ENCODE data around the gene ZNF730. TPM values are rescaled to one million over a fixed set of nuclear protein-coding genes. Genes with fewer than 3 reads are reported as not detected.

The ZNF730 gene
- total RNA-seq, 1 experiment from 2014 or later = not detected

- no peak for DNase-seq
- H3K27me3 Mint-ChIP-seq (ENCODE audit: insufficient read depth, unreplicated experiment) = no peaks in the 10 kb centered on the region
- intact Hi-C loops (cut with micrococcal nuclease; ENCODE audit: unreplicated experiment) = no loop called here
- H3K27ac Mint-ChIP-seq (ENCODE audit: unreplicated experiment) = no peak overlapping the region
- no TSS peak for BruUV-seq (replicated peaks)
- Histone ChIP-seq H3K9me3 (0 out of 2 replicates have a peak, but pooled peaks cover 7% of the 10 kb centered on the region), H3K27me3 (replicated peaks; ENCODE audit: control insufficient read depth, insufficient read depth, low read length) (no peaks in the 10 kb centered on the region), H3K4me1 (no peaks in the 10 kb centered on the region), H3K36me3 (ENCODE audit: control insufficient read depth, insufficient read depth, low read length) (no peaks in the 10 kb centered on the region), H3K4me3 (ENCODE audit: low read depth, low read length) (no peak overlapping the region)
- H3K4me1 Mint-ChIP-seq (ENCODE audit: low read depth, unreplicated experiment) = no peaks in the 10 kb centered on the region
- POLR2A ChIA-PET = no interaction called here
- no peaks in the 10 kb centered on the region for H3K36me3 Mint-ChIP-seq (ENCODE audit: insufficient read depth, unreplicated experiment)
- no peak overlapping the region for H3K4me3 Mint-ChIP-seq (ENCODE audit: unreplicated experiment)
- H3K9me3 Mint-ChIP-seq (ENCODE audit: unreplicated experiment) = peaks cover 47% of the 10 kb centered on the region
- no peak for TF ChIP-seq CTCF (IDR thresholded peaks at IDR 0.05; ENCODE audit: insufficient read depth in 1 of 2, low read depth in 1 of 2, low read length in 1 of 2, severe bottlenecking in 1 of 2, unreplicated experiment in 1 of 2)
- CTCF ChIA-PET = no interaction called here
Measured at GRCh38 chr19:23095418-23095817, 21.4 kb upstream of the ZNF730 start.

- Mint-ChIP-seq H3K9me3 (ENCODE audit: unreplicated experiment) (peaks cover 47% of the 10 kb centered on the region), H3K4me1 (ENCODE audit: low read depth, unreplicated experiment) (no peaks in the 10 kb centered on the region), H3K36me3 (ENCODE audit: insufficient read depth, unreplicated experiment) (no peaks in the 10 kb centered on the region), H3K4me3 (ENCODE audit: unreplicated experiment) (no peak overlapping the region), H3K27me3 (ENCODE audit: insufficient read depth, unreplicated experiment) (no peaks in the 10 kb centered on the region), H3K27ac (ENCODE audit: unreplicated experiment) (no peak overlapping the region)
- no peaks in the 10 kb centered on the region for H3K4me1 ChIP-seq
- intact Hi-C loops (cut with micrococcal nuclease; ENCODE audit: unreplicated experiment) = no loop called here
- H3K36me3 ChIP-seq (ENCODE audit: control insufficient read depth, insufficient read depth, low read length) = no peaks in the 10 kb centered on the region
- H3K9me3 ChIP-seq = no peaks in the 10 kb centered on the region
- no peak for DNase-seq
- ChIA-PET CTCF (no interaction called here), POLR2A (no interaction called here)
- no peak overlapping the region for H3K4me3 ChIP-seq (ENCODE audit: low read depth, low read length)
- H3K27me3 ChIP-seq (replicated peaks; ENCODE audit: control insufficient read depth, insufficient read depth, low read length) = no peaks in the 10 kb centered on the region
- no peak for TF ChIP-seq CTCF (IDR thresholded peaks at IDR 0.05; ENCODE audit: insufficient read depth in 1 of 2, low read depth in 1 of 2, low read length in 1 of 2, severe bottlenecking in 1 of 2, unreplicated experiment in 1 of 2)
- BruUV-seq (replicated peaks) = no TSS peak
Measured at GRCh38 chr19:23098286-23098685, 18.5 kb upstream of the ZNF730 start.

GRCh38 chr19:23098988-23099387 lies 17.8 kb upstream of the ZNF730 start:
- Histone ChIP-seq H3K27me3 (replicated peaks; ENCODE audit: control insufficient read depth, insufficient read depth, low read length) (no peaks in the 10 kb centered on the region), H3K4me1 (no peaks in the 10 kb centered on the region), H3K9me3 (no peaks in the 10 kb centered on the region), H3K36me3 (ENCODE audit: control insufficient read depth, insufficient read depth, low read length) (no peaks in the 10 kb centered on the region), H3K4me3 (ENCODE audit: low read depth, low read length) (no peak overlapping the region)
- no peaks in the 10 kb centered on the region for H3K4me1 Mint-ChIP-seq (ENCODE audit: low read depth, unreplicated experiment)
- DNase-seq = no peak
- no peak overlapping the region for H3K27ac Mint-ChIP-seq (ENCODE audit: unreplicated experiment)
- peaks cover 44% of the 10 kb centered on the region for H3K9me3 Mint-ChIP-seq (ENCODE audit: unreplicated experiment)
- CTCF ChIA-PET = no interaction called here
- POLR2A ChIA-PET = no interaction called here
- TF ChIP-seq CTCF (IDR thresholded peaks at IDR 0.05; ENCODE audit: insufficient read depth in 1 of 2, low read depth in 1 of 2, low read length in 1 of 2, severe bottlenecking in 1 of 2, unreplicated experiment in 1 of 2) = no peak
- no peak overlapping the region for H3K4me3 Mint-ChIP-seq (ENCODE audit: unreplicated experiment)
- no peaks in the 10 kb centered on the region for H3K36me3 Mint-ChIP-seq (ENCODE audit: insufficient read depth, unreplicated experiment)
- no peaks in the 10 kb centered on the region for H3K27me3 Mint-ChIP-seq (ENCODE audit: insufficient read depth, unreplicated experiment)
- no TSS peak for BruUV-seq (replicated peaks)
- intact Hi-C loops (cut with micrococcal nuclease; ENCODE audit: unreplicated experiment) = no loop called here

Data from Caco-2 (cell line).